Karpas-422 (cell line): ENCODE measurements around the gene CTNNB1. TPM values are rescaled to one million over a fixed set of nuclear protein-coding genes. Genes with fewer than 3 reads are reported as not detected.

Experiments used
- DNase-seq: peaks from one replicate; pipeline ENCODE4 v3.0.0-alpha.2; 2015
- H2AFZ ChIP-seq: fragments of 200-600 bp; sonication (generic); 2 replicates; pipeline ENCODE4 v1.6.1; 2014; ENCODE audit warnings: antibody characterized with exemption, low read length, mixed read lengths
- H3K27ac ChIP-seq: fragments of 200-600 bp; sonication (generic); 2 replicates; pipeline ENCODE4 v1.5.1; 2014; ENCODE audit warnings: mild to moderate bottlenecking, low read length, moderate library complexity
- H3K27me3 ChIP-seq: fragments of 200-600 bp; sonication (generic); 2 replicates; pipeline ENCODE4 v1.6.1; 2014; ENCODE audit warnings: low read length, mixed read lengths
- H3K36me3 ChIP-seq: fragments of 200-600 bp; sonication (generic); 2 replicates; pipeline ENCODE4 v1.6.1; 2014; ENCODE audit warnings: low read length, mixed read lengths; ENCODE audit not compliant: insufficient read depth
- H3K4me1 ChIP-seq: fragments of 200-600 bp; sonication (generic); 2 replicates; pipeline ENCODE4 v1.6.1; 2014; ENCODE audit warnings: mild to moderate bottlenecking, low read length, mixed read lengths
- H3K4me2 ChIP-seq: fragments of 200-600 bp; sonication (generic); 2 replicates; pipeline ENCODE4 v1.6.1; 2014; ENCODE audit warnings: low read length, low read depth, mild to moderate bottlenecking; ENCODE audit not compliant: poor library complexity, severe bottlenecking
- H3K4me3 ChIP-seq: fragments of 200-600 bp; sonication (generic); 2 replicates; pipeline ENCODE4 v1.5.1; 2014; ENCODE audit warnings: mild to moderate bottlenecking, antibody characterized with exemption, low read length, mixed read lengths
- H3K79me2 ChIP-seq: fragments of 200-600 bp; sonication (generic); 2 replicates; pipeline ENCODE4 v1.6.1; 2014; ENCODE audit warnings: mild to moderate bottlenecking, low read length, mixed read lengths
- H3K9ac ChIP-seq: fragments of 200-600 bp; sonication (generic); 2 replicates; pipeline ENCODE4 v1.6.0; 2014; ENCODE audit warnings: low read length
- H3K9me2 ChIP-seq: fragments of 200-600 bp; sonication (generic), shearing (Covaris generic); replicated peaks from 2 replicates; pipeline ENCODE4 v1.6.0; 2014; ENCODE audit warnings: mild to moderate bottlenecking, low read length, moderate library complexity; ENCODE audit not compliant: insufficient read depth
- H3K9me3 ChIP-seq: fragments of 300-700, 200-600 bp; sonication (generic); 2 replicates; pipeline ENCODE4 v1.6.1; 2014; ENCODE audit warnings: low read length, mixed read lengths
- H4K20me1 ChIP-seq: fragments of 200-600 bp; sonication (generic); 2 replicates; pipeline ENCODE4 v1.6.1; 2014; ENCODE audit warnings: mild to moderate bottlenecking, antibody characterized with exemption, low read length, low read depth; ENCODE audit not compliant: insufficient read depth
- total RNA-seq: library from RNA; depleted of rRNA; stranded (reverse); fragments of >200 nt; shearing (Covaris generic); gene quantifications from 2 replicates; pipeline ENCODE4 v1.2.3, GENCODE V29; 2014; ENCODE audit warnings: low replicate concordance

CTNNB1 gene
- total RNA-seq, 1 experiment from 2014 or later, result 122 TPM

DNA sequence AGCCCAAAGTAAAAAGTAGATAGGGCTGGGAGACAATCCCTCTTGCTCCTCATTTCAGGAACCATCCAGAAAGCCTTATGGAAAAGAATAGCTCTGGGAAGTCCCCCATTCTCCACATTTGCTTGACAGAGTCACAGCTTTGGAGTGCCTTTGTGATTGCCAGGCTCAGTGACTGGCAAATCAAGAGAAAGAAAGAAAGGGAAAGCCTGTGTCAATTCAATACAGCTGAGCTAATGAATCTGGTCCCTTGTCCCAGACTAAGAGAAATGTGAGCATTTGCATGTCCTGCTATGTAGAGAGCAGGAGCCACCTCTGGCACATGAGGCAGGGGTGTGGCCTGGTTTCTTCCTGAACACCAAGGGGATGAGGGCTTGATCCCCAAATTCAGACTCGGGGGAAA, 14.9 kb upstream of the CTNNB1 start:
- Histone ChIP-seq H3K36me3 (no peaks in the 10 kb centered on the region), H3K4me3 (no peak overlapping the region), H4K20me1 (no peaks in the 10 kb centered on the region), H3K79me2 (no peaks in the 10 kb centered on the region), H3K4me1 (no peaks in the 10 kb centered on the region), H3K27me3 (no peaks in the 10 kb centered on the region), H3K9ac (no peak overlapping the region), H3K27ac (no peak overlapping the region), H3K9me2 (no peaks in the 10 kb centered on the region), H2AFZ (no peak overlapping the region), H3K4me2 (no peak overlapping the region), H3K9me3 (no peaks in the 10 kb centered on the region)
- no peak for DNase-seq

DNA sequence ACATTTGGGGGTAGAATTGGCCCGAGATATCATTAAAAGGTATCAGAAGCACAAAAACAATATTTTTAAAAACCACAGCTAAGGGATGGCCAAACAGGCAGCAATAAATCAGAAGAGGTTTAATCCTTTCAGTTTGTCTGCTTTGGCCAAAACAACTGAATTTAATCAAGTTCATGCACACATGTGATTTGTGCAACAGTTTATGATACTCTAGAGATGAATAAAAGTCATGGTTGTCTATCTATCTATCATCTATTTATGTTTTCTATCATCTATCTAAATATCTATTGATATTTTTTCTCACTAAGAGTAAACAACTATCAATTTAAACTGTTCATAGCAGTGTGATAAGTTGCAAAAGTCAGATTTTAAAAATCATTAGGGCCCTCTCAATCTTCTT, 13.0 kb upstream of the CTNNB1 start:
- no peaks in the 10 kb centered on the region for H3K27me3 ChIP-seq
- no peaks in the 10 kb centered on the region for H3K79me2 ChIP-seq
- H3K4me2 ChIP-seq, result no peak overlapping the region
- no peaks in the 10 kb centered on the region for H3K4me1 ChIP-seq
- H3K4me3 ChIP-seq, result no peak overlapping the region
- H3K9ac ChIP-seq, result no peak overlapping the region
- H3K9me2 ChIP-seq, result no peaks in the 10 kb centered on the region
- H3K27ac ChIP-seq, result no peak overlapping the region
- H3K9me3 ChIP-seq, result no peaks in the 10 kb centered on the region
- no peaks in the 10 kb centered on the region for H3K36me3 ChIP-seq
- H4K20me1 ChIP-seq, result 0 out of 2 replicates have a peak, but pooled peaks cover 4% of the 10 kb centered on the region
- H2AFZ ChIP-seq, result no peak overlapping the region
- no peak for DNase-seq

DNA sequence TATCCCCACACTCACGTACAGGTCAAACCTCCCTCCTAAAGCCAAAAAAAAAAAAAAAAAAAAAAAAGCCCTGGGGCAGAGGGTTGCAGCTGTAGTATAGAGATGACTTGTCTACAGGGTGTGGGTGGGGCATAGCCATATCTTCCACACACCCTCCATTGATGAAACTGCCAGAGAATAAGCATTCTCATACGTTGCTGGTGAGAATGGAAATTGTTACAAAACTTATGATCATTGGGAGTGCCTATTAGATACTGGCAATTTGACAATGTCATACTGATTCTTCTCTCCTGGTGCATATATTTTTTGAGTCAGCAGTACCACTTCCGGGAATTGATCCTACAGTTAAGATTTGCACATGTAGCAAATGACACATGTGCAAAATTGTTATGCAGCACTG, 11.0 kb upstream of the CTNNB1 start:
- Histone ChIP-seq H4K20me1 (0 out of 2 replicates have a peak, but pooled peaks cover 4% of the 10 kb centered on the region), H3K4me2 (no peak overlapping the region), H3K27ac (no peak overlapping the region), H3K9me2 (no peaks in the 10 kb centered on the region), H3K79me2 (no peaks in the 10 kb centered on the region), H3K27me3 (no peaks in the 10 kb centered on the region), H2AFZ (no peak overlapping the region), H3K36me3 (no peaks in the 10 kb centered on the region), H3K9ac (no peak overlapping the region), H3K4me3 (no peak overlapping the region), H3K4me1 (peaks cover 3% of the 10 kb centered on the region; the same call in 1 of the 2 replicates), H3K9me3 (no peaks in the 10 kb centered on the region)
- DNase-seq, result no peak

DNA sequence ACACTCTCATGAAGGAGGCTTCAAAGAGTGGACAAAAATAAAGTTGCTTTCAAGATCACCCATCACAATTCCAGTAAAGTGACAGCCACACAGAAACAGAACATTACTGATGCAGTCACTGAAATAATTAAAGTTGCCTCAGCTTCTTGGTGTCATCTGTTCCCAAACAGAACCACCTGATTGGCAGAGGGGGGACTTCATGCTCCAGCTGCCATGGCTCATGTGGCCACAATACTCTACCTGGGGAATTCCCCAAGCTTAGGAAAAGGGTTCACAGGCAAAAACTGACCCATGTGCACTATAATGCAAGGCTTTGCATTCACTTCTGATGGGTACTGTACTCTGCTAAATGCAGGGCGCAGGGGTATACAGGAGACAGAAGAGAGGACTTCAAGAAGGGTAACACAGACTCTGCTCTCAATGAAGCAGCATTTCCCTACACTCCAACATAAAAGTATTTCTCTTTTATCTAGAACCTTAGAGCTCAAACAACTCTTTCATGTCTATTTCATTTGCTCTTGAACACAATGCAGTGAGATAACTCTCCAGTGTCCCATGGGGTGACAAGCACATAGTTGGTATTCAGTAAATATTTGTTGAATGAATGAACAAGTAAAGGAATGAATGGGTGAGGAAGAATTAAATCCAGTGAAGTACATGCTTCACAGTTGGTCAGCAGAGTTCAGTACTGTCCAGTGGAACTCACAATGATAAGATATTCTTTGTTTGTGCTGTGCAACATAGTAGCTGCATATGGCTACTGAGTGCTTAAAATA, 8.6 kb upstream of the CTNNB1 start:
- Histone ChIP-seq H3K79me2 (no peaks in the 10 kb centered on the region), H3K4me1 (peaks cover 16% of the 10 kb centered on the region), H3K4me3 (no peak overlapping the region), H2AFZ (no peak overlapping the region), H3K9ac (no peak overlapping the region), H3K9me3 (no peaks in the 10 kb centered on the region), H4K20me1 (0 out of 2 replicates have a peak, but pooled peaks cover 4% of the 10 kb centered on the region), H3K27me3 (no peaks in the 10 kb centered on the region), H3K27ac (no peak overlapping the region), H3K36me3 (no peaks in the 10 kb centered on the region), H3K9me2 (no peaks in the 10 kb centered on the region), H3K4me2 (no peak overlapping the region)
- DNase-seq, result no peak

DNA sequence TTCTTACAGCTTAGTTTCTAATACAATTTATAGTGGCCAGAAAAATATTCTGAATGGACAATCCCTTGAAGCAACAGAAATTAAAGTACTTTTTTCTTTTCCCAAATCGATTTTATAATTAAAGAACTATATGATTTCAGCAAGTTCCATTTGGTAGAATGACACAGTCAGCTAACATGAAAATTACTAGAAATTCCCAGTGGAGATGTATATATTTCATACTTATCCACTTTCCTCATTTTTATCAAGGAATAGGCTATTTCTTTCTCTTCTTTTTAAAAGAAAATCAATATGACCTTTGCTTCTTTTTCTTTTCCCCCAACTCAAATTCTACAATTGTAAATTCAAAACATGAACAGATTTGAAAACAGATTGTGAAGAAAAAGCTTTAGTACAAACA, 6.4 kb upstream of the CTNNB1 start:
- H3K27me3 ChIP-seq, result no peaks in the 10 kb centered on the region
- no peaks in the 10 kb centered on the region for H3K36me3 ChIP-seq
- H3K4me1 ChIP-seq, result peaks cover 22% of the 10 kb centered on the region
- no peak overlapping the region for H3K27ac ChIP-seq
- 0 out of 2 replicates have a peak, but pooled peaks cover 4% of the 10 kb centered on the region for H4K20me1 ChIP-seq
- H2AFZ ChIP-seq, result no peak overlapping the region
- H3K9ac ChIP-seq, result no peak overlapping the region
- no peaks in the 10 kb centered on the region for H3K9me2 ChIP-seq
- no peaks in the 10 kb centered on the region for H3K79me2 ChIP-seq
- no peak overlapping the region for H3K4me3 ChIP-seq
- H3K4me2 ChIP-seq, result no peak overlapping the region
- DNase-seq, result no peak
- no peaks in the 10 kb centered on the region for H3K9me3 ChIP-seq

DNA sequence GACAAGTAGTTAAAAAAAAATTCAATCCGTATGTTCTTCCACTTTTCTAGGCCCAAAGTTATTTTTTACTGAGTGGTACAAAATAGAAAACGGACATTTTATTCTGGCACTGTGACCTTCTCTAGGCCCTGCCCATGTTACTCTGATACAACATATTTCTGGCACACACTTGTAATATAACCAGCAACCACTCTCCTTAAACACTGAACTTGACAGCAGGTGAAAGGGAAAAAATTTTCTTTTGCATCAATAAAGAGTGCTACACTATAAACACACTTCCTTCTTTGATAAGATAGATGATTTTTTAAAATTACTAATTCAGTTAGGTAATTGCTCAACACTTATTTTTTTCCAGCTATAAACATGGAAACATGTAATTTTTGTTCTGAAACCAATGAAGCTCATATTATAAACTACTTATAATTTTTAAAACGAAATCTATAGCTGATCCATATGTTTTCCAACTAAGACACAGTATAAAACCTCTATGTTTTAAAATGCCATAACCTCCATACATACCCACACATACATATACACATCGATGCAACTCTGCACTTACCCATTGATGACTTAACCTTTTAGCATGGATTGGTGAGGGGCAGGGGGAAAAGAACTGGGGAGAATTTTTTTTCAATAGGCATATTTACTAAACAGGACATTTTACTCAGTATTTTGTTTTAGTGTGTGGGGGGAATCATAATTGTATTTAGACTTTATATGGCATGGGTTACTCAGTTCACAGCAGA, 5.3 kb upstream of the CTNNB1 start:
- Histone ChIP-seq H3K27me3 (no peaks in the 10 kb centered on the region), H3K9me2 (no peaks in the 10 kb centered on the region), H3K9me3 (no peaks in the 10 kb centered on the region), H4K20me1 (0 out of 2 replicates have a peak, but pooled peaks cover 4% of the 10 kb centered on the region), H3K27ac (no peak overlapping the region), H3K4me1 (peaks cover 27% of the 10 kb centered on the region), H3K9ac (no peak overlapping the region), H2AFZ (no peak overlapping the region), H3K4me3 (no peak overlapping the region), H3K79me2 (no peaks in the 10 kb centered on the region), H3K4me2 (no peak overlapping the region), H3K36me3 (no peaks in the 10 kb centered on the region)
- DNase-seq, result no peak

DNA sequence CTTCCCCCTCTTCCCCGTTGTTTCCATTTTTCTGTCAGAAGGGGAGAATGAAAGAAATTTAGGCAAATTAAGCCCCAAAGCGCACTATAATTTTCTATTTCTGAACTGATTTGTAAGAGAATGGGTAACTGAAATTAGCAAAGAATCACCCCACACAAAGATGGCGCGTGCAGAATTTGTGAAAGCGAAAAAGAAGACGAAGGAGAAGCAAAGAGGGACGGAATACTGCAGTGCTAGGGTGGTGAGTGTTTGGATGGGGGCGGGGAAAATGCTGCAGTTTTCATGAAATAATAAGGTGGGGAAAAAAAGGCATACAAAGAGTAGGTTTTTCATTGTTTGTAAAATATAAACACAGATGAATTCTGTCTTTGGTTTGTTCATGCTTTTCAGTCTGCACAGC, 4.6 kb upstream of the CTNNB1 start:
- Histone ChIP-seq H3K9me2 (no peaks in the 10 kb centered on the region), H3K9me3 (no peaks in the 10 kb centered on the region), H3K36me3 (no peaks in the 10 kb centered on the region), H3K27ac (no peak overlapping the region), H3K4me2 (peak overlapping the region; percentile 31), H3K9ac (no peak overlapping the region), H3K4me1 (peaks cover 28% of the 10 kb centered on the region), H4K20me1 (0 out of 2 replicates have a peak, but pooled peaks cover 4% of the 10 kb centered on the region), H3K4me3 (no peak overlapping the region), H3K79me2 (peaks cover 4% of the 10 kb centered on the region), H2AFZ (no peak overlapping the region), H3K27me3 (no peaks in the 10 kb centered on the region)
- no peak for DNase-seq

DNA sequence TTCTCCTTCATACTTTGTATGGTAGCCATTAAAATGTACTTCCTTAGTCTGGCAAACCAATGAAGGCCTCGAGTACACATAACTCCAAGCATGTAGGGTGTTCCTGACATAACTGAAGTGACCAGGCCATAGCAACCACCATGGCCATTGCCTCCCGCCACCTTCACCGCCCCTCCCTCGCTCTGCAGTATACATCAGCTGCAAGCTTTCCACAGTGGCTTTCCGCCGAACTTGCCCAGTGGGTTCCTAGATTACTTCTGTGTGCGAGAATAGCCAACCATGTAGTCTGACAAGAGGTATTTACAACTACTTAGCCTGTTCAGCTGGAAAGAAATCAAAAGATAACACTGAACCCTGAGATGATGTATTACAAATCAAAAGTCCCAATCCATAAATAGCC, 3.4 kb upstream of the CTNNB1 start:
- no peak overlapping the region for H2AFZ ChIP-seq
- H3K27ac ChIP-seq, result no peak overlapping the region
- H3K36me3 ChIP-seq, result no peaks in the 10 kb centered on the region
- DNase-seq, result no peak
- no peaks in the 10 kb centered on the region for H3K9me2 ChIP-seq
- no peaks in the 10 kb centered on the region for H3K9me3 ChIP-seq
- H4K20me1 ChIP-seq, result peaks cover 10% of the 10 kb centered on the region
- H3K4me3 ChIP-seq, result no peak overlapping the region
- no peaks in the 10 kb centered on the region for H3K27me3 ChIP-seq
- no peak overlapping the region for H3K4me2 ChIP-seq
- peaks cover 14% of the 10 kb centered on the region for H3K79me2 ChIP-seq
- no peak overlapping the region for H3K9ac ChIP-seq
- H3K4me1 ChIP-seq, result peaks cover 33% of the 10 kb centered on the region
